MCF 10A (cell line): ENCODE measurements around the gene WSCD1. TPM values are rescaled to one million over a fixed set of nuclear protein-coding genes. Genes with fewer than 3 reads are reported as not detected.

Experiments used
- BruUV-seq: library from RNA; stranded (reverse); fragments of 400-500 nt; replicated peaks from 2 replicates; lab custom pipeline; 2021; lab: Mats Ljungman, UMichigan
- CTCF ChIA-PET: fragments of 300-600 bp; sonication (Branson Sonifier 250); formaldehyde crosslinking; extraction: SDS; loops from one replicate; lab custom pipeline; 2021; ENCODE audit warnings: antibody characterized with exemption, inconsistent platforms; lab: Yijun Ruan, JAX
- POLR2A ChIA-PET: fragments of 300-600, 350-650 bp; sonication (Branson Sonifier 250); formaldehyde crosslinking; extraction: SDS; loops from one replicate; lab custom pipeline; 2020; ENCODE audit warnings: antibody characterized with exemption, inconsistent platforms; lab: Yijun Ruan, JAX
- DNase-seq: peaks from one replicate; pipeline ENCODE4 v3.0.0-alpha.2; 2018; ENCODE audit not compliant: unreplicated experiment
- H3K27ac Mint-ChIP-seq: one replicate; pipeline ENCODE4 v1.8.0; 2022; ENCODE audit warnings: mild to moderate bottlenecking, low read depth, mixed read lengths; ENCODE audit not compliant: unreplicated experiment
- H3K27me3 Mint-ChIP-seq: one replicate; pipeline ENCODE4 v1.8.0; 2022; ENCODE audit warnings: mixed read lengths; ENCODE audit not compliant: insufficient read depth, unreplicated experiment
- H3K36me3 Mint-ChIP-seq: one replicate; pipeline ENCODE4 v1.8.0; 2022; ENCODE audit warnings: mild to moderate bottlenecking, moderate library complexity, mixed read lengths; ENCODE audit not compliant: insufficient read depth, unreplicated experiment
- H3K4me1 Mint-ChIP-seq: one replicate; pipeline ENCODE4 v1.8.0; 2022; ENCODE audit warnings: mixed read lengths; ENCODE audit not compliant: insufficient read depth, unreplicated experiment
- H3K4me3 Mint-ChIP-seq: one replicate; pipeline ENCODE4 v1.8.0; 2022; ENCODE audit warnings: mild to moderate bottlenecking, moderate library complexity, mixed read lengths; ENCODE audit not compliant: unreplicated experiment
- H3K9me3 Mint-ChIP-seq: one replicate; pipeline ENCODE4 v1.8.0; 2022; ENCODE audit warnings: mixed read lengths; ENCODE audit not compliant: unreplicated experiment
- CTCF ChIP-seq: fragments of 200-600 bp; IDR thresholded peaks from one replicate; pipeline ENCODE4 v1.8.0; 2022; ENCODE audit warnings: antibody characterized with exemption, mild to moderate bottlenecking; ENCODE audit not compliant: unreplicated experiment
- intact Hi-C: fragments of 100-400 bp; cut with micrococcal nuclease; formaldehyde crosslinking; loops from 2 replicates; pipeline ENCODE4 v1.14.1; 2022
- total RNA-seq: library from RNA; stranded (reverse); gene quantifications from 2 replicates; pipeline ENCODE4 v1.2.3, GENCODE V29; 2022

Gene WSCD1
- total RNA-seq, 1 experiment from 2014 or later: not detected

- no peak overlapping the region for H3K4me3 Mint-ChIP-seq
- TF ChIP-seq CTCF: no peak
- BruUV-seq: no TSS peak
- H3K4me1 Mint-ChIP-seq: no peaks in the 10 kb centered on the region
- no peaks in the 10 kb centered on the region for H3K36me3 Mint-ChIP-seq
- DNase-seq: no peak
- no peaks in the 10 kb centered on the region for H3K9me3 Mint-ChIP-seq
- no peak overlapping the region for H3K27ac Mint-ChIP-seq
- ChIA-PET CTCF (interaction anchor here (0.6 kb wide), 1 partner anchor 18 kb away, joined by 3 read pairs; no protein-coding TSS in a partner anchor), POLR2A (interaction anchor here (0.7 kb wide), 1 partner anchor 34 kb away, joined by 3 read pairs; no protein-coding TSS in a partner anchor)
- peaks cover 92% of the 10 kb centered on the region for H3K27me3 Mint-ChIP-seq
- intact Hi-C loops: no loop called here
Observed at GRCh38 chr17:6153375-6153774, 83.2 kb downstream of the WSCD1 start.

- no peak for TF ChIP-seq CTCF
- Mint-ChIP-seq H3K4me1 (no peaks in the 10 kb centered on the region), H3K9me3 (no peaks in the 10 kb centered on the region), H3K36me3 (peaks cover 6% of the 10 kb centered on the region), H3K4me3 (no peak overlapping the region), H3K27me3 (peaks cover 83% of the 10 kb centered on the region), H3K27ac (no peak overlapping the region)
- intact Hi-C loops: no loop called here
- BruUV-seq: no TSS peak
- no peak for DNase-seq
- ChIA-PET CTCF (no interaction called here), POLR2A (no interaction called here)
Observed at GRCh38 chr17:6157716-6158115, 87.5 kb downstream of the WSCD1 start.

- Mint-ChIP-seq H3K27ac (no peak overlapping the region), H3K36me3 (peaks cover 6% of the 10 kb centered on the region), H3K4me3 (no peak overlapping the region), H3K27me3 (peaks cover 70% of the 10 kb centered on the region), H3K9me3 (no peaks in the 10 kb centered on the region), H3K4me1 (peaks cover 10% of the 10 kb centered on the region)
- TF ChIP-seq CTCF: no peak
- intact Hi-C loops: no loop called here
- CTCF ChIA-PET: no interaction called here
- BruUV-seq: no TSS peak
- DNase-seq: no peak
- POLR2A ChIA-PET: no interaction called here
Observed at GRCh38 chr17:6159541-6160231, 89.5 kb downstream of the WSCD1 start.

DNA sequence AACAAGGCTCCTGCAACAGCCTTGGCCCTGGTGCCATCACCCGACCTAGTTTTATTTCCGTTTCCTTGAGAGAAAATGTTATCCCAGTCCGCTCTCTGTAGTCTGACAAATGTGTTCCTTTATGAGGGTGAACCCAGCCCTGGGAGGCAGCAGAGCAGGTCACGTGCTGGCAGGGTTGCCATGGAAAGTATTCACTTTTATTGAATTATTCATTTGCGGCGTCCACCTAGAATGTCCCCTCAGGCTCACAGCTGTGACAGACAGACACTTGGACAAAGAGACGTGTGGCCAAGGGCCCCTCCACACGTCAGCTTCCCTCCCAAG lies 90.0 kb downstream of the WSCD1 start:
- Mint-ChIP-seq H3K4me1 (peaks cover 10% of the 10 kb centered on the region), H3K27ac (no peak overlapping the region), H3K4me3 (no peak overlapping the region), H3K9me3 (no peaks in the 10 kb centered on the region), H3K27me3 (peaks cover 65% of the 10 kb centered on the region), H3K36me3 (peaks cover 6% of the 10 kb centered on the region)
- intact Hi-C loops: no loop called here
- ChIA-PET CTCF (no interaction called here), POLR2A (no interaction called here)
- TF ChIP-seq CTCF: no peak
- BruUV-seq: no TSS peak
- no peak for DNase-seq
